HG03196 (cell line): ENCODE data around the gene SIGLEC5.
A peak's percentile ranks its signal among the peaks of the same experiment; 100 is the strongest.

Experiments
- ATAC-seq: cut with Tn5 transposase; IDR thresholded peaks from one replicate; pipeline ENCODE4 v1.9.1; 2021; ENCODE audit not compliant: unreplicated experiment

The SIGLEC5 gene

DNA sequence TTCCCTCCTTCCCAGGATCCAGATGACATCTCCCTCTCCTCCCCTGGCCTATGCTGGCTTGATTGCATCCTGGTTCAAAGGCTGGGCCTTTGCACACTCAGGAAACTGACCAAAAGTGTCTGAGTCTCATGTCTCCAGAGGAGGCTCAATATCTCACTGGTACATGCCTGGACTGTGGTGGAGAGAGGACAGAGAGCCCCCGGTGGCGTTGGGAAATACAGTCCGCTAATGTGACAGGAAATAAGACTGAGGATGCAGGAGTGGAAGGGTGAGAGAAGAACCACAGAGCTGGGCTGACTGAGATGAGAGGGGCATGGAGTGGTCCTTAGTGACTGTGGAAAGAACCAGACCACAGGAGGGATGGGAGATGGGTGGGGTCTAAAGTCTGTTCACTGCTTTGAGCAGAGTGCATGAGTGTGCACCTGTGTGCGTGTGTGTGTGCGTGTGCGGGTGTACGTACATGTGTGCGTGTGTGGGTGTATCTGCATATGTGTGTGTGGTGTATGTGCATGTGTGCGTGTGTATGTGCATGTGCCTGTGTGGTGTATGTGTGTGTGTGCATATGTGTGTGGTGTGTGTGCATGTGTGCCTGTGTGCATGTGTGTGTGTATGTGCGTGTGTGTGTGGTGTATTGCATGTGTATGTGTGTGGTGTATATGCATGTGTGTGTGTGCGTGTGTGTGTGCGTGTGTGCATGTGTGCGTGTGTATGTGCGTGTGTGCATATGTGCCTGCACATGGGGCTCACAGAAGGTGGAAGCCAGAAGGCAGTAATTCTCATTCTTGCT is 1.9 kb downstream of the SIGLEC5 start:
- ATAC-seq = no peak

DNA sequence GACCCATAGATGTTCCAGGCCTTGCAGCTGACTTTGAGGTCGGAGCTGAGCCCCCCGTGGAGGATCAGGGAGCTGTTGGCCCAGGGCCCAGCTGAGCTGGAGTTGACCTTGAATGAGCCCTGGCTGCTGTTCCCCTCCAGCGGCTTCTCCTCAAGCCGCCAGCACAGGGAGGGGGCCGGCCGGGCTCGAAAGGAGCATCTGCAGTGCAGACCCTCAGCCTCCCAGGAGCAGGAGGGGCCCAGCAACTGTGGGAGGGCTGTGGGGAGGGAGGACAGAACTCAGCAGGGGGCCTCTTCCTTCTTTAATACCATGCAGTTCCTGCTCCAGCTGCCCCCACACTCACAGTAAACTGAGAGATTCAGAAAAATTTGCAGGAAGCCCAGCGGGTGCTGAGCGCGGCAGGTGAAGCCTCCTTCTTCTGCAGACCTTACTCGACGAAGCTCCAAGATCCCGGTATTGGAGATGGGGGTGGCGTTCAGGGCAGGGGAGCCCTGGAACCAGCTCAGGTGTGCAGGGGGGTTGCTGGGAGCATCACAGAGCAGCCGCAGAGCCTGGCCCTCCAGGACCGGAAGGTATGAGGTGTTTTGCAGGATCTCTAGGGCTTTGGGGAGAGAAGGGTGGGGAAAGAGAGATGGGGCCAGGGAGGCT is 2.6 kb downstream of the SIGLEC5 start:
- no peak for ATAC-seq

GRCh38 chr19:51626675-51627074 is 3.5 kb downstream of the SIGLEC5 start:
- ATAC-seq = no peak

- no peak for ATAC-seq
Measured at GRCh38 chr19:51621178-51621577, 9.0 kb downstream of the SIGLEC5 start.

GRCh38 chr19:51615991-51616390 is 14.2 kb downstream of the SIGLEC5 start:
- ATAC-seq = no peak

GRCh38 chr19:51614789-51615188 is 15.4 kb downstream of the SIGLEC5 start:
- ATAC-seq = no peak

DNA sequence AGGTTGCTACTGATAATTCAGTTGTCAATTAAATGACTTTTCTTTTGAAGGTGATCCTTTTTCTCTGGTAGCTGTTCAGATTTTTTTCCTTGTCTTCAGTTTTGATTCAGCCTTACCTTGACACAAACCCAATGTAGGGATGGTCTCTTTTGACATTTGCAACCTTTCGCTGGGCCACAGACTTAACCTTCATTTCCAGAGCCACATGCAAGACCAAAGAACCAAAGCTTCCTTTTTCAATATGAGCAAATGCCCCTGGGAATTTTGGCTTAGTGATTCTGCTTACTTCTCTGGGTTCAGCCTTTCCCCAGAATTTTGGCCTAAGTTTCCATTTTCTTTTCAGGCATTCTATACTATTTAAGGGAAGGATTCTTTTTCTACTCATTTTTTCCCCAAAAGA is 19.6 kb downstream of the SIGLEC5 start:
- no peak for ATAC-seq

DNA sequence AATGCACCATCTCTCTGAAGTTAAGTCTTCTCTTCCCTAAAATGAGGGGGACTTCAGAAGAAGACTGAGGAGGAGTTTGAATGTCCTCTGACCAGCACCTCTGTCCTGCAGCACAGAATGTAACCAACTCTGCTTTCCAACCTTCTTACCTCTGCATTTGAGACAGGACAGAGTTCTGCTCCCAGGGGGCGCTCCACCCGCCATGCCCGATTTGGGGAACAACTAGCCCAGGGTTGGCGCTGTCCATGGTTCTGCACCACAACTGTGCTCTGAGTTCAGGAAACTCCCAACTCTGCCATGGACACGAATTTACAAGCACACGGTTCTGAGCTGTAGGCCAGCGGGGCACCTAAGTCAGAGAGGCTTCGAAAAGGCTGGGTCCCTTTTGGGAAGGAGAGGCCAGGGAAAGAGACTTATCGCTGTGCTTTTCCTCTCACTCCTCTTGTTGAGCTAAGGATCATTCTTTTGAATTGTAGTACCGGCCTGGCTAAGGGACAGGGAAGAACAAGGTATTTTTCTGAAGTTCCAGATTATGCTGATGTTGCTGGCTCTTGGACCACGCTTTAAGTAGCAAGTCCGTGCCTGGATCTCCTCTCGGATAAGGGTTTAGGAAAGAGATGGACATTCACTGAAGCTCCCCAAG is 22.2 kb downstream of the SIGLEC5 start:
- no peak for ATAC-seq

- peak; percentile 87 for ATAC-seq
Measured at GRCh38 chr19:51607077-51607476, 23.1 kb downstream of the SIGLEC5 start.

- ATAC-seq = no peak
Measured at GRCh38 chr19:51602189-51602854, 27.9 kb downstream of the SIGLEC5 start.

GRCh38 chr19:51600940-51601580 is 29.1 kb downstream of the SIGLEC5 start:
- ATAC-seq = no peak

GRCh38 chr19:51599084-51599483 is 31.1 kb downstream of the SIGLEC5 start:
- no peak for ATAC-seq

DNA sequence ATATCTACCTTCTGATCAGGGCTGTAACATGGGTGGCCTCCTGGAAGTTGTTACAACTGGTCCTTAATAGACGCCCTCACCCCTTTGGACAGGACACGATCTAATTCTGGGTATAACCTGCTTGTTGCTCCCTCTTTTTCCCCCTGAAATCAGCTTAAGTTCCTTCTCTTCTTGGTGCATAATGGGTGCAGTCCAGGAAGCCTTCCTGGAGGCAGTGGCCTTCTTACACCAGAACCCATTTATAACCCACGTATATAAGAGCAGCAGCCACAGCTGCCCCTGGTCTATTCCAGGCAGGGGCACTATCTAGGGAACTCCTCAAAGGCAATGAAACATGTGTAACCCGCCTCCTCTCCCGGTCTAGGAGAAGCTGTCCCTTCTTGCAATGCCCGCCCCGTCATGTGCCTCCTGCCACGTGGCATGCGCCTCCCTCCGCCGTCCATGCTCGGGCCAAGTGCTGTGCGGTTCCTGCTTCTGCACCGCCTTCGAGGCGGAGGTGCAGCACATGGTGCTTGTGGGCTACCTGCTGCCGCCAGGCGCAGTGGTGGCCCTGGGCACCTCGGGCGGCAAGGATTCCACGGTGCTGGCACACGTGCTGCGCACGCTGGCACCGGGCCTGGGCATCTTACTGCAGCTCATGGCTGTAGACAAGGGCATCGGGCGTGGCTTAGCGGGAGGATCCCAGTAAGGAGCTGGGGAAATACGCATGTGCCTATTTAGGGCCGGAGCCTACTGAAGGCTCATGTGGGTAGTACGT is 31.9 kb downstream of the SIGLEC5 start:
- ATAC-seq = no peak

DNA sequence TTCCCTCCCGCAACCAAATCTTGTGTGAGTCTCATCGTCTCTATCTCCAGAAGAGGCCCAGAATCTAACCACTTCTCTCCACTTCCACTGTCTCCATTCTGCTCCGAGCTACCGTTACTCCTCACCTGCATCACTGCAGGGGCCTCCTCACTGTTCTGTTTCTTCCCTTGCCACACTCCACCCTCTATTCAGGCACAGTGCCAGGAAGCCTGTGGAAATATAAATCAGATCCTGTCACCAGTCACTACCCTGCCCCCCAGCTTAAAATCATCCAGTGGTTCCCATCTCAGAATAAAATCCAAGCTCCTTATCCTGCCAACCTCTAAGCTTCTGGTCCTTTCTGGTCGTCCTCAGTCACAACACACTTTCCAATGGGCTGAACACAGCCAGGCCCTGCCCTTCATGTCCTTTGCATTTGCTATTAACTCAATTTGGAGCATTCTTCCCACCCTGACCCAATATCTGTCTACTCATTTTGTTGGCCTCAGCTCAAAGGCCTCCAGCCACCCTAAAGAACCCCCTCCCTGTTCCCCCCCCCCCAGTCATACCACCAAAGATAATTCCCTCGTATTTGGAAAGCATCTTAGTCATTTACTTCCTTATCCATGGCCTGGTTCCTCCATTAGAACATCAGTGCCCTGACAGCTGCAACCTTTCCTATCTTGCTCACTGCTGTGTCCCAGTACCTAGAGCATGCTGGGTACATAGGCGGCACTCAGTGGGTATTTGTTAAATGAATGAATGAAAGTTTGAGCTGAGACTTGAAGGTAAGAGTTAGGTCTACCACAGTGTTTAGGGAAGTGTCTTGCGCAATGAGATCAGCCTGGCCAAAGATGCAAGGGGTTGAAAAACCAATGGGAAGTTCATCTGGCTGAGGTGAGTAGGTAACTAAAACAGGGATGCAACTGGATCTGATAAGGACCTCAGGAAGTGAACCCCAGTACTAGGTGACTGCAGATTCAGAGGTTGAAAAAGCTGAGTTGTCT is 34.7 kb downstream of the SIGLEC5 start:
- ATAC-seq = no peak

DNA sequence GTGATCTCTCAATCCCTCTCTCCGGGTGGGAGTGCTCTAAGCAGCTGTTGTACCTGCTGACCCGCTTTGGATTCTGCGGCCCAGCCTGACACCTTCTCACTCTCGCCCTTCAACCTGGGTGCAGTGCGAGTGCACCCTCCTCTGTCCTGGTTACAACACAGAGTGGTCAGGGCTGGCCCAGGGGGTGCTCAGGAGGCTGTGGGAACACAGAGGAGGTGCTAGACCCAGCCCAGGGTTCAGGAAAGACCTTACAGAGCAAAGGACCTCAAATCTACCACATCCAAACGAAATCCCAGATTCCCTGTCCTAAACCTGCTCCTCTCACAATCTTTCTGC is 35.5 kb downstream of the SIGLEC5 start:
- peak; percentile 7 for ATAC-seq

- ATAC-seq = peak; percentile 97
Measured at GRCh38 chr19:51593969-51594773, 36.0 kb downstream of the SIGLEC5 start.

DNA sequence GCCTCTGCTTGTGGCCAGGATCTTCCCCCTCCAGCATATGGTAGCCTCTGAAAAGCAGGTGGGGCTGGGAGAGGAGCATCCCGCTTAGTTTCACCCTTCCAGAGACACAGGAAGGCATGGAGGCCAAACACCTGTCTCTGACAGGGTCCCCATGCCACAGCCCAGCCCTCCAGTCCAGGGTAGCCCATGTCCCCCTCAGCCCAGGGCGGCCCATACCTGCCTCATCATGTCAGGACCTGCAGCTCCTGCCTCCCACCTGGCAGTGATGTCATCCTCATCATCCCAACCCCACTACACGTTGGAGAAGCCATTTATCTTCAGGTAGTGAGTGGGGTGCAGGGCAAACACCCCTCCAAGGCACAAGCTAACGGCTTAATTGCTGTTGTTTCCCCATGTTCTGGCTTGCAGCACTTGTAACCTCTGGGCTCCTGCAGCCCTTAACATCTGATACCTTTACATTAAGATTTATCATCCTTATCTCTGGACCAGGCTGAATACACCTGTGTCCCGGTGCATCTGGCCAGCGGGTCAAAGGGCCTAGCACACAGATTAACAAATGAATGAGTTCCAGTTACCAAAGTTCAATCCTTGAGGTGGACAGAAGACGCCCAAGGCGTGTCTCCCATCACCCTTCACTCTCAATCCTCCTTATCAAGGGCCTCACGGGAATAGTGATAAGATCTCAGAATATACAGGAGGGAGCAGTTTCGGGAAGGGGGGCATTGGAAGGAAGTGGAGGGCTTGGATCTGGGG is 36.9 kb downstream of the SIGLEC5 start:
- ATAC-seq = no peak

DNA sequence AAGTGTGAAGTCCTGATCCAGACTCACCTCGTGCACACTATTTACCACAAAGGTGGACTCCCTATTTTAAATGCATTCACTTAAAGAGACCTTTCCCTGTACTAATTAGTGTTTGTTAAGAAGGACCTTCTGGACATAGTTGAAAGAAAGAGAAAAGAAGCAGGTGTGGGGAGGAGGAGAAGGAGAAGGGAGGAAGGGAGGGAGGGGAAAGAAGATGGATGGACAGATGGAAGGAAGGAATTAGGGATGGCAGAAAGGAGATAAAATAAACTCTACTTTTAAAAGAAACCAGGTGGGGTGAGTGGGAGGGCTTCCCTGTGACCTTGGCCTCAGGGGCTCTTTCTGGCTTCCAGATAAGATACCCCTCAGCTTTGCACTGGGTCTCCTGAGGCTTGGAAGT is 37.7 kb downstream of the SIGLEC5 start:
- ATAC-seq = no peak
